Cardiac muscle cell (in vitro differentiated cells and primary cell): ENCODE measurements around the gene NOD1. TPM values are rescaled to one million over a fixed set of nuclear protein-coding genes. Genes with fewer than 3 reads are reported as not detected.
"Not testable (repeated sequence)": the region's sequence is repeated elsewhere in the genome, so short reads cannot be mapped to it uniquely, and the experiment has no call there.

Source experiments
- DNase-seq, 2 donors: peaks; one replicate each; pipeline versions ENCODE4 v3.0.0 to v3.0.0-alpha.2; 2010 to 2017; ENCODE audit warnings: low read depth in 1 of 2, low spot score in 1 of 2
- H3K27ac ChIP-seq: fragments of 200-600 bp; sonication (generic); 2 replicates; pipeline ENCODE4 v1.5.1; 2016
- H3K27me3 ChIP-seq: fragments of 200-600 bp; sonication (generic); 2 replicates; pipeline ENCODE4 v1.6.0; 2016; ENCODE audit warnings: control low read depth
- H3K36me3 ChIP-seq: fragments of 200-600 bp; sonication (generic); 2 replicates; pipeline ENCODE4 v1.5.1; 2016; ENCODE audit warnings: control low read depth
- H3K4me1 ChIP-seq: fragments of 200-600 bp; sonication (generic); 2 replicates; pipeline ENCODE4 v1.8.1; 2017; ENCODE audit warnings: low read depth, mild to moderate bottlenecking, mixed run types
- H3K4me3 ChIP-seq: fragments of 200-600 bp; sonication (generic); 2 replicates; pipeline ENCODE4 v1.5.1; 2016; ENCODE audit warnings: mild to moderate bottlenecking
- H3K9me3 ChIP-seq: fragments of 200-600 bp; sonication (generic); 2 replicates; pipeline ENCODE4 v1.5.1; 2017; ENCODE audit warnings: low read depth, mild to moderate bottlenecking, control low read depth
- CTCF ChIP-seq: IDR thresholded peaks from 2 replicates; pipeline ENCODE4 v1.5.1; 2012; ENCODE audit warnings: low read depth, mild to moderate bottlenecking, low read length
- polyA plus RNA-seq: library from polyadenylated mRNA; unstranded; fragments of >200 nt; fragmentation: Nextera tagmentation; extraction: Ambion mirVana; gene quantifications from 2 replicates; pipeline ENCODE4 v1.2.1, GENCODE V29; 2016
- total RNA-seq: library from RNA; depleted of rRNA; stranded (reverse); fragments of >200 nt; gene quantifications from 2 replicates; pipeline ENCODE4 v1.2.3, GENCODE V29; 2016

The NOD1 gene
- total and polyA plus RNA-seq, 2 experiments from 2014 or later, result 20.3 to 79.6 TPM

- H3K36me3 ChIP-seq, result peaks cover 9% of the 10 kb centered on the region
- no peaks in the 10 kb centered on the region for H3K27me3 ChIP-seq
- no peak overlapping the region for H3K27ac ChIP-seq
- no peaks in the 10 kb centered on the region for H3K9me3 ChIP-seq
- TF ChIP-seq CTCF, result no peak
- peak in 1 of 2 donors; percentile 67 for DNase-seq
- H3K4me3 ChIP-seq, result no peak overlapping the region
- no peaks in the 10 kb centered on the region for H3K4me1 ChIP-seq
Measured at GRCh38 chr7:30422922-30423321, 55.7 kb downstream of the NOD1 start.

GRCh38 chr7:30421647-30422196 lies 56.9 kb downstream of the NOD1 start:
- Histone ChIP-seq H3K27me3 (no peaks in the 10 kb centered on the region), H3K4me3 (no peak overlapping the region), H3K27ac (no peak overlapping the region), H3K9me3 (no peaks in the 10 kb centered on the region), H3K36me3 (peaks cover 5% of the 10 kb centered on the region), H3K4me1 (no peaks in the 10 kb centered on the region)
- no peak for DNase-seq
- no peak for TF ChIP-seq CTCF

- no peak for DNase-seq
- no peak overlapping the region for H3K4me3 ChIP-seq
- no peak for TF ChIP-seq CTCF
- H3K27me3 ChIP-seq, result no peaks in the 10 kb centered on the region
- peaks cover 5% of the 10 kb centered on the region for H3K36me3 ChIP-seq
- H3K9me3 ChIP-seq, result no peaks in the 10 kb centered on the region
- H3K27ac ChIP-seq, result no peak overlapping the region
- H3K4me1 ChIP-seq, result no peaks in the 10 kb centered on the region
Measured at GRCh38 chr7:30420662-30421061, 57.9 kb downstream of the NOD1 start.

- H3K4me3 ChIP-seq, H3K27me3 ChIP-seq, H3K9me3 ChIP-seq, H3K4me1 ChIP-seq, DNase-seq, H3K36me3 ChIP-seq, H3K27ac ChIP-seq: not testable (repeated sequence)
Measured at GRCh38 chr7:30420080-30420479, 58.5 kb downstream of the NOD1 start.

- Histone ChIP-seq H3K36me3 (no peaks in the 10 kb centered on the region), H3K4me1 (no peaks in the 10 kb centered on the region), H3K9me3 (no peaks in the 10 kb centered on the region), H3K4me3 (no peak overlapping the region), H3K27me3 (no peaks in the 10 kb centered on the region), H3K27ac (no peak overlapping the region)
- DNase-seq, result no peak
- TF ChIP-seq CTCF, result no peak
Measured at GRCh38 chr7:30413864-30414263, 64.7 kb downstream of the NOD1 start.

- no peaks in the 10 kb centered on the region for H3K36me3 ChIP-seq
- peak; percentile 76 to 92 for DNase-seq
- no peak overlapping the region for H3K4me3 ChIP-seq
- no peaks in the 10 kb centered on the region for H3K4me1 ChIP-seq
- H3K27ac ChIP-seq, result no peak overlapping the region
- no peaks in the 10 kb centered on the region for H3K9me3 ChIP-seq
- H3K27me3 ChIP-seq, result no peaks in the 10 kb centered on the region
- peak; percentile 55 for TF ChIP-seq CTCF
Measured at GRCh38 chr7:30412782-30413504, 65.6 kb downstream of the NOD1 start.
